Karpas-422 (cell line): Measurements from ENCODE around the gene ROR1. TPM values are rescaled to one million over a fixed set of nuclear protein-coding genes. Genes with fewer than 3 reads are reported as not detected.

Source experiments
- DNase-seq: peaks from one replicate; pipeline ENCODE4 v3.0.0-alpha.2; 2015
- H2AFZ ChIP-seq: fragments of 200-600 bp; sonication (generic); 2 replicates; pipeline ENCODE4 v1.6.1; 2014; ENCODE audit warnings: antibody characterized with exemption, low read length, mixed read lengths
- H3K27ac ChIP-seq: fragments of 200-600 bp; sonication (generic); 2 replicates; pipeline ENCODE4 v1.5.1; 2014; ENCODE audit warnings: mild to moderate bottlenecking, low read length, moderate library complexity
- H3K27me3 ChIP-seq: fragments of 200-600 bp; sonication (generic); 2 replicates; pipeline ENCODE4 v1.6.1; 2014; ENCODE audit warnings: low read length, mixed read lengths
- H3K36me3 ChIP-seq: fragments of 200-600 bp; sonication (generic); 2 replicates; pipeline ENCODE4 v1.6.1; 2014; ENCODE audit warnings: low read length, mixed read lengths; ENCODE audit not compliant: insufficient read depth
- H3K4me1 ChIP-seq: fragments of 200-600 bp; sonication (generic); 2 replicates; pipeline ENCODE4 v1.6.1; 2014; ENCODE audit warnings: mild to moderate bottlenecking, low read length, mixed read lengths
- H3K4me2 ChIP-seq: fragments of 200-600 bp; sonication (generic); 2 replicates; pipeline ENCODE4 v1.6.1; 2014; ENCODE audit warnings: low read length, low read depth, mild to moderate bottlenecking; ENCODE audit not compliant: poor library complexity, severe bottlenecking
- H3K4me3 ChIP-seq: fragments of 200-600 bp; sonication (generic); 2 replicates; pipeline ENCODE4 v1.5.1; 2014; ENCODE audit warnings: mild to moderate bottlenecking, antibody characterized with exemption, low read length, mixed read lengths
- H3K79me2 ChIP-seq: fragments of 200-600 bp; sonication (generic); 2 replicates; pipeline ENCODE4 v1.6.1; 2014; ENCODE audit warnings: mild to moderate bottlenecking, low read length, mixed read lengths
- H3K9ac ChIP-seq: fragments of 200-600 bp; sonication (generic); 2 replicates; pipeline ENCODE4 v1.6.0; 2014; ENCODE audit warnings: low read length
- H3K9me2 ChIP-seq: fragments of 200-600 bp; sonication (generic), shearing (Covaris generic); replicated peaks from 2 replicates; pipeline ENCODE4 v1.6.0; 2014; ENCODE audit warnings: mild to moderate bottlenecking, low read length, moderate library complexity; ENCODE audit not compliant: insufficient read depth
- H3K9me3 ChIP-seq: fragments of 300-700, 200-600 bp; sonication (generic); 2 replicates; pipeline ENCODE4 v1.6.1; 2014; ENCODE audit warnings: low read length, mixed read lengths
- H4K20me1 ChIP-seq: fragments of 200-600 bp; sonication (generic); 2 replicates; pipeline ENCODE4 v1.6.1; 2014; ENCODE audit warnings: mild to moderate bottlenecking, antibody characterized with exemption, low read length, low read depth; ENCODE audit not compliant: insufficient read depth
- total RNA-seq: library from RNA; depleted of rRNA; stranded (reverse); fragments of >200 nt; shearing (Covaris generic); gene quantifications from 2 replicates; pipeline ENCODE4 v1.2.3, GENCODE V29; 2014; ENCODE audit warnings: low replicate concordance; rRNA removed

The ROR1 gene
- total RNA-seq: not detected in 2 replicates

DNA sequence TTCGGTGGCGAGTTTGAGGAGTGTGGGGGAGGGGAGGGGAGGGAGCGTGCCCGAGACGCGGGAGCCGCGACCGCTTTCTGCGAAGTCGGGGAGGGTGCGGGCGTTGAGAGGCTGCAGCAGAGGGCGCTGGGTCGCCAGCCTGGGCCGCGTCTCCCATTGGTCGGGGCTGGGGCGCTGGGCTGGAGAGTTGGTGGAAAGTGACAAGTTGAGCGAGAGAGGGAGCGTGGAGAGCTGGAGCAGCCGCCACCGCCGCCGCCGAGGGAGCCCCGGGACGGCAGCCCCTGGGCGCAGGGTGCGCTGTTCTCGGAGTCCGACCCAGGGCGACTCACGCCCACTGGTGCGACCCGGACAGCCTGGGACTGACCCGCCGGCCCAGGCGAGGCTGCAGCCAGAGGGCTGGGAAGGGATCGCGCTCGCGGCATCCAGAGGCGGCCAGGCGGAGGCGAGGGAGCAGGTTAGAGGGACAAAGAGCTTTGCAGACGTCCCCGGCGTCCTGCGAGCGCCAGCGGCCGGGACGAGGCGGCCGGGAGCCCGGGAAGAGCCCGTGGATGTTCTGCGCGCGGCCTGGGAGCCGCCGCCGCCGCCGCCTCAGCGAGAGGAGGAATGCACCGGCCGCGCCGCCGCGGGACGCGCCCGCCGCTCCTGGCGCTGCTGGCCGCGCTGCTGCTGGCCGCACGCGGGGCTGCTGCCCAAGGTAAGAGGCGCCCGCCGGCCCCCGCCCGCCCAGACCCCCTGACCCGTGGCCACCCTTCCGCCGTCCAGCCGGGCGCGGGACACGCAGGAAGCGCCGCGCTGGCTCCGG is at the start of gene ROR1:
Gene ROR1, plus strand, starts transcription at position 203 of the 802 bp plus-strand sequence.
- DNase-seq: no peak
- Histone ChIP-seq H2AFZ (no peak within 1 kb of the TSS), H3K4me2 (no peak within 1 kb of the TSS), H3K4me1 (no peaks in the 10 kb centered on the region), H3K9me2 (no peaks in the 10 kb centered on the region), H3K9ac (no peak within 1 kb of the TSS), H3K79me2 (no peaks in the 10 kb centered on the region), H3K4me3 (no peak within 1 kb of the TSS), H3K27ac (no peak within 1 kb of the TSS), H3K27me3 (no peaks in the 10 kb centered on the region), H4K20me1 (no peaks in the 10 kb centered on the region), H3K9me3 (no peaks in the 10 kb centered on the region), H3K36me3 (no peaks in the 10 kb centered on the region)

DNA sequence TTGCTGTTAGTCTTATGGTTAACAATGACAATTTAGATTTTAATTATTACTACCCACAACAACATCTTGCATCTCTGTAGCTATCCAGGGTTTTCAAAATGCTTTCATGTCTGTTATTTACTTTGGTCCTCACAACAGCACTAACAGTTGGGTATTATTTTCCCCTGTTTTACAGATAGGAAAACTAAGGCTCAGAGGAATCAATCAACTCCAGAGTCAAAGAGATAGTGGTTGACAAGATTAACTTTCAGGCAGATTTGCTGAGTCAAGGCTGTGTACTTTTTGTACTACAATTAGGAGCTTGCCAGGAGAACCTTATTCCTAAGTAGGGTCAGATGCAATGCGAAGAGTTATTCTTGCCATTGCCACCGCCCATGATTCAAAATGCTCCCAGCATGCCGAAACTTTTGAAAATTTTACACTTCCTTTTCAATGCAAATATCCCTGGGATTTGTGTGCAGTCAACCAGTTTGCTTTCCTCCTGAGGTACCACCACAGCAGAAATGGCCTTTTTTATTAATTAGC is 49.4 kb upstream of the ROR1 start:
- H3K27ac ChIP-seq: no peak overlapping the region

DNA sequence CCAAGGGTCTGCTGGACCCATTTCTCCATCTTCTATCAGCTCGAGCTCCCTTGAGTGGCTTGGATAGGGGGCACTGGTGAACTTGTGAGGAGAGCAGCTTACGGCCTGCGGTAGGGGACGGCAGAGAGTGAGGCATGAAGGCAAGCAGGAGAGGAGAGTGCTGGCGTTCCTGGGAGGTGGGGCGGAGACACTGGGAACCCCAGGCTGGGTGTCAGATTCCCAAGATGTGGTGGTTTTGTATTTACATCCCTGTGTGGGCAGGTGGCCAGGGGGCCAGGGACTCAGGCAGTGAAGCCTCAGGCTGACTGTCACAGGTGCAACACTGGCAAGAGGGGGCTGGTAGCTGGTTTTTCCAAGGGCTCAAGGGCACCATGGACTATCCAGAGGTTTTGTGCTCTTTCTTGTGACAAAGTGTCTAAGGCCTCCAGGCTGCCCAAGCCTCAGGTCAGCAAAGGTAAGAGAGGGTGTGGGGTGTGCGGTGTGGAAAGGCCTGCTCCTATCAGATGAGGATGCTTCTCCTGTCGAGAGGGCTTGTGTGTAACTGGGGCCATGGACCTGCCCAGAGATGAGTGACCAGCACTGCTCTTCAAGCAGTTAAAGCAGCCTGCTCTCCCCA is 45.1 kb upstream of the ROR1 start:
- Histone ChIP-seq H3K79me2 (no peaks in the 10 kb centered on the region), H3K36me3 (no peaks in the 10 kb centered on the region), H4K20me1 (no peaks in the 10 kb centered on the region), H3K4me2 (no peak overlapping the region), H3K4me1 (no peaks in the 10 kb centered on the region), H3K9me3 (no peaks in the 10 kb centered on the region), H3K9ac (no peak overlapping the region), H3K9me2 (no peaks in the 10 kb centered on the region), H3K4me3 (no peak overlapping the region), H2AFZ (no peak overlapping the region), H3K27ac (no peak overlapping the region), H3K27me3 (no peaks in the 10 kb centered on the region)
- no peak for DNase-seq

More for the DNA sequence above, 49.4 kb upstream of the ROR1 start:
- no peak overlapping the region for H2AFZ ChIP-seq
- no peaks in the 10 kb centered on the region for H3K79me2 ChIP-seq
- no peaks in the 10 kb centered on the region for H3K4me1 ChIP-seq
- no peak overlapping the region for H3K4me2 ChIP-seq
- H3K9me3 ChIP-seq: no peaks in the 10 kb centered on the region
- H4K20me1 ChIP-seq: no peaks in the 10 kb centered on the region
- no peaks in the 10 kb centered on the region for H3K36me3 ChIP-seq
- H3K4me3 ChIP-seq: no peak overlapping the region
- no peaks in the 10 kb centered on the region for H3K27me3 ChIP-seq
- no peak for DNase-seq
- no peaks in the 10 kb centered on the region for H3K9me2 ChIP-seq
- no peak overlapping the region for H3K9ac ChIP-seq

DNA sequence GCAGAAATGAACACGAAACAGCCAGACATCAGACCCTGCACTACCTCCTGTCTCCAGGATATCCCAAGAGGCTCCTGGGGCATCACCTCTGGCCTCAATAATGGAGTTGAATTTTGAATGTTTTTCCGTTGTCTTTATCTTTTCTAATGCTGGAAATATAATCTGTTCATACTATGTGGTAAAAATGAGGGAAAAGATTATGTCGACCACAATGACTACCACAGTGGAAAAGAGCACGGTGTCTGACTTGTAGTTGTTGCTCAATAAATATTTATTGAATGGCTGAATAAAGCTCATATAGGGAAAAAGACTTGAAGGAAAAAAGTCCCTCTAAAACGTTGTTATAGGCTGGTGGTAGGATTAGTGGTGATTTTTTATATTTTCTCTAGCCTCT is 44.6 kb upstream of the ROR1 start:
- Histone ChIP-seq H2AFZ (no peak overlapping the region), H3K79me2 (no peaks in the 10 kb centered on the region), H3K4me1 (no peaks in the 10 kb centered on the region), H3K4me2 (no peak overlapping the region), H3K4me3 (no peak overlapping the region), H3K27me3 (no peaks in the 10 kb centered on the region), H3K9ac (no peak overlapping the region), H3K9me2 (no peaks in the 10 kb centered on the region), H3K27ac (no peak overlapping the region), H4K20me1 (no peaks in the 10 kb centered on the region), H3K36me3 (no peaks in the 10 kb centered on the region), H3K9me3 (no peaks in the 10 kb centered on the region)
- DNase-seq: no peak

GRCh38 chr1:63730211-63730610 is 43.6 kb upstream of the ROR1 start:
- Histone ChIP-seq H4K20me1 (no peaks in the 10 kb centered on the region), H3K4me2 (no peak overlapping the region), H3K4me1 (no peaks in the 10 kb centered on the region), H3K36me3 (no peaks in the 10 kb centered on the region), H3K79me2 (no peaks in the 10 kb centered on the region), H3K9me2 (no peaks in the 10 kb centered on the region), H3K27me3 (no peaks in the 10 kb centered on the region), H2AFZ (no peak overlapping the region), H3K9ac (no peak overlapping the region), H3K4me3 (no peak overlapping the region), H3K27ac (no peak overlapping the region), H3K9me3 (no peaks in the 10 kb centered on the region)
- DNase-seq: no peak

- Histone ChIP-seq H3K79me2 (no peaks in the 10 kb centered on the region), H3K9me2 (no peaks in the 10 kb centered on the region), H3K36me3 (no peaks in the 10 kb centered on the region), H4K20me1 (no peaks in the 10 kb centered on the region), H3K9ac (no peak overlapping the region), H3K27ac (no peak overlapping the region), H3K4me3 (no peak overlapping the region), H2AFZ (no peak overlapping the region), H3K4me1 (no peaks in the 10 kb centered on the region), H3K4me2 (no peak overlapping the region), H3K27me3 (no peaks in the 10 kb centered on the region), H3K9me3 (no peaks in the 10 kb centered on the region)
- no peak for DNase-seq
Measured at GRCh38 chr1:63731117-63732043, 42.4 kb upstream of the ROR1 start.

GRCh38 chr1:63732666-63733065 is 41.2 kb upstream of the ROR1 start:
- Histone ChIP-seq H3K79me2 (no peaks in the 10 kb centered on the region), H2AFZ (no peak overlapping the region), H3K4me2 (no peak overlapping the region), H3K27ac (no peak overlapping the region), H3K9ac (no peak overlapping the region), H3K4me1 (no peaks in the 10 kb centered on the region), H3K27me3 (no peaks in the 10 kb centered on the region), H3K4me3 (no peak overlapping the region), H3K9me3 (no peaks in the 10 kb centered on the region), H4K20me1 (no peaks in the 10 kb centered on the region), H3K9me2 (no peaks in the 10 kb centered on the region), H3K36me3 (no peaks in the 10 kb centered on the region)
- DNase-seq: no peak

DNA sequence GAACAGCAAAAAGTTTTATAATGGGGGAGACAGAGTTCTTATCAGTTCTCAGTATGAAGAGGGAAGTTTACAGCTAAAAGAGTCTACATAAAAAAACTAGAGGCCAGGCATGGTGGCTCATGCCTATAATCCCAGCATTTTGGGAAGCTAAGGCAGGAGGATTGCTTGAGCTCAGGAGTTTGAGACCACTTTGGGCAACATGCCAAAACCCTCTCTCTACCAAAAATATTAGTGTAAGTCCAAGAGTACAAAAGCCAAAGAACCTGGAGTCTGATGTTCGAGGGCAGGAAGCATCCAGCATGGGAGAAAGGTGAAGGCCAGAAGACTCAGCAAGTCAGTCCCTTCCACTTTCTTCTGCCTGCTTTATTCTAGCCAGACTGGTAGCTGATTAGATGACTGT is 35.0 kb upstream of the ROR1 start:
- DNase-seq: no peak
- Histone ChIP-seq H3K9me2 (no peaks in the 10 kb centered on the region), H3K27ac (no peak overlapping the region), H3K36me3 (no peaks in the 10 kb centered on the region), H3K27me3 (no peaks in the 10 kb centered on the region), H3K9ac (no peak overlapping the region), H3K4me1 (no peaks in the 10 kb centered on the region), H2AFZ (no peak overlapping the region), H3K4me3 (no peak overlapping the region), H3K79me2 (no peaks in the 10 kb centered on the region), H4K20me1 (no peaks in the 10 kb centered on the region), H3K9me3 (no peaks in the 10 kb centered on the region), H3K4me2 (no peak overlapping the region)
